ENCODE data around the gene SRSF12. TPM values are rescaled to one million over a fixed set of nuclear protein-coding genes. Genes with fewer than 3 reads are reported as not detected.

Gene SRSF12
- polyA plus RNA-seq, 4 donors: 0.15 to 1.3 TPM; not detected in 2

DNA sequence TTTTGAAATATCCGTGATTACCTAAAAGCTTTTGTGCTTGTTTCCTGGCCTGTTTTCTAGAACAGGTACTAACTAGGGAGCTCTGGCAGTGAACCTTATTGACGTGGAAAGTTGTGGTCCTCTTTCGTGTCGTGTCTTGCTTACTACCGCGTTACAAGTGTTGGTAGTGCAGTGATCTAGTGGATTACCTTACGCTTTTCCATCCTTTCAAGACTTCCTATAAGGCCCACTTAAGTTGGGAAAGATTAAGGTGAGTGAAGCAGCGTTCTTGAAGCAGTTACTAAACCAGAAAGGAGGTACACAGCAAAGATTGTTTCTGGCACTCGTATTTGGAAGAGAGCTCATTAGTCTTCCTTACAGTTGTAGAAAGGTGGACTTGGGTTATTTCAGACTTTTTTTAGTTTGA lies 35.4 kb downstream of the SRSF12 start:
- peaks cover 0 to 12% (median 12%) of the 10 kb centered on the region in 3 donors for H3K36me3 ChIP-seq (ENCODE audit: control insufficient read depth in 3 of 3, insufficient read depth in 2 of 3, low read depth in 1 of 3, low read length in 3 of 3)
- WGBS, 3 donors: 0 to 3% (median 1%) methylated on average over 9 of the region's 9 CpGs
- peak overlapping the region; percentile 98 to 100 (median 99) for H3K4me3 ChIP-seq (ENCODE audit: low read depth in 1 of 3, low read length in 3 of 3)
- H3K27ac ChIP-seq (ENCODE audit: low read depth in 1 of 3, low read length in 2 of 3): peak overlapping the region in 2 of 3 donors; percentile 71 to 100
- DNase-seq (peak; percentile 46 to 68), FAIRE-seq (no peak)
- H3K4me1 ChIP-seq (ENCODE audit: control insufficient read depth in 3 of 3, insufficient read depth in 2 of 3, low read depth in 1 of 3, low read length in 2 of 3): peaks cover 2 to 10% (median 9%) of the 10 kb centered on the region in 3 donors
- H3K9me3 ChIP-seq (ENCODE audit: control insufficient read depth in 2 of 2, insufficient read depth in 1 of 2, low read depth in 1 of 2, low read length in 1 of 2): no peaks in the 10 kb centered on the region
- H3K27me3 ChIP-seq (ENCODE audit: control insufficient read depth in 3 of 3, insufficient read depth in 3 of 3, low read length in 3 of 3): no peaks in the 10 kb centered on the region

DNA sequence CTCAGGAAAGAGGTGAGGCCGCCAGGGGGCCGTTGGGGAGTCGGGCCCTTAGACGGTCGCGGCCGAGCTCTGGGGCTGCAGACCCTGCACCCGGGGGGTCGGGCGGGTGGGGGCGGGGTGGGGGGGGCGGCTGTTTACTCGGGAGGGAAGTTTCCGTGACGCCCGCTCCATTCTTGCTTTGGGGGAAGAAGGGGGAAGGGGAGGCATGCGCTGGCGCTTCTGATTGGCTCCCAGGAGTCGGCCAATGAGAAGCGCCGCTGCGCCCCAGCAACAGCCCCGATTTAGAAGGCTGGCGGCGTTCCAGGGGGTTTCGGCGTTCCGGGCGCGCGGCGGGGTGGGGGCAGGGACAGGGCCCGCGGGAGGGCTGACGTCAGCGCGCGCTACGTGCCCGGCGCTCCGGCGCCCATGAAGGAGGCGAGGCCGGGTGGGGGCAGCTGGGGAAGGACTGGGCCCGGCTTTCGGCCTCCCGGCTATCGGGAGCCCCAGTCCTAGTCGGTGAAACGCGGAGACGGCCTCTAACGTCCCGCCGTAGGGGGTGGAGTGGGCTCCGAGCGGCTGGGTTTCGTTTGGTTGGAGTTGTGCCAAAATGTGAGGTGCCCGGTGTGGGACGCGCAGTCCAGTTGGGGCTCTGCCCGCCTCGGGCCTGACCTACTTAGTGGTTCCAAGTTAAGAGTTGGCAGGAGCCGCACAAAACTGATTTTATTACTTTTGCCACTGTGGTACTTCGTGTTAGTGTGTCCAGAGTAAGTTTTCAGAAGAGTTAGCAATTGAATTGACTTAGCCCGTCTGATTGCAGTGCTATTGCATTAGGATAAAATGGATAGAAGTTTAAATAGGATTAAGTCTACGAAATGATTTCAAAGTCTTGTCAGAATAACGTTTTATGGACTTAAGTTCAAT lies 36.2 kb downstream of the SRSF12 start:
- Histone ChIP-seq H3K9me3 (ENCODE audit: control insufficient read depth in 2 of 2, insufficient read depth in 1 of 2, low read depth in 1 of 2, low read length in 1 of 2) (no peaks in the 10 kb centered on the region), H3K4me1 (ENCODE audit: control insufficient read depth in 3 of 3, insufficient read depth in 2 of 3, low read depth in 1 of 3, low read length in 2 of 3) (peaks cover 2 to 10% (median 9%) of the 10 kb centered on the region in 3 donors), H3K27me3 (ENCODE audit: control insufficient read depth in 3 of 3, insufficient read depth in 3 of 3, low read length in 3 of 3) (no peaks in the 10 kb centered on the region), H3K36me3 (ENCODE audit: control insufficient read depth in 3 of 3, insufficient read depth in 2 of 3, low read depth in 1 of 3, low read length in 3 of 3) (peaks cover 0 to 12% (median 12%) of the 10 kb centered on the region in 3 donors), H3K27ac (ENCODE audit: low read depth in 1 of 3, low read length in 2 of 3) (peak overlapping the region; percentile 96 to 100 (median 99)), H3K4me3 (ENCODE audit: low read depth in 1 of 3, low read length in 3 of 3) (peak overlapping the region; percentile 98 to 100 (median 99))
- peak; percentile 96 to 99 for DNase-seq
- WGBS, 3 donors: 0% methylated on average over 46 to 68 of the region's 69 CpGs
- FAIRE-seq: no peak

GRCh38 chr6:89081129-89081422 lies 36.8 kb downstream of the SRSF12 start:
- FAIRE-seq: no peak

DNA sequence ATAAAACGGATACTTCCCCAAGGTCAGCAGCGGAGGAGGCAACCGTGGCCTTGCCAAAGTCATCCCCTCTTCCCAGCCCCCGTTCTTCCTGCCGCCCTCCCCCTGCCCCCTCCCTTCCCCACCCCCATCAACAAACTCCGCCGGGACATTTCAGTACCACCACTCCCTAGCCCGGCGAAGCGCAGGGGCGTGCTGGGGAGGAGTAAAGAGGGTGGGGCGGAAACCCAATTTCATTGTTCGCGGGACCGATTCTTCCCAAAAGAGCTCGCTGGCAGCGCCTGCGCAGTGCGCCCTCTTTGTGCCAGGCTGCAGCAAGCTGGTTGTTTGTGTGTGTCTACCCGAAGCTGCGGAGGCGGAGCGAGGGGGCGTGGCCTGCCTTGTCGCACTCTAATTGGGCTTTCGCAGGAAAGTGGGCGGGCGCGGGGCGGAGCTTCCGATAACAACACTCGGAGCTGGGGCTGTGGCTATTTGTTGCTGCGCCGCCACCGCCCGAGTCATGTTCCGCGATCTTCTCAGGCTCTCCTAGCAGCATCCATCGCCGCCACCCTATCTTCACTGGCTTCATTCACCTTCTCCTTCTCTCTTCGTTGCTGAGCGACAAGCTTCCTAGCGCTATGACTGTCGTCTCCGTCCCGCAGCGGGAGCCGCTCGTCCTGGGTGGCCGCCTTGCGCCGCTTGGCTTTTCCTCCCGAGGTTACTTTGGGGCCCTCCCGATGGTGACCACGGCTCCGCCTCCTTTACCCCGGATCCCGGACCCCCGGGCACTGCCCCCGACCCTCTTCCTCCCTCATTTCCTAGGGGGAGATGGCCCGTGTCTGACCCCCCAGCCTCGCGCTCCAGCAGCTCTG lies 37.4 kb downstream of the SRSF12 start, which contains the start of gene PNRC1:
PNRC1 (plus strand) TSS at position 471 of the 848 bp plus-strand sequence; CDS start at position 615, 144 bp downstream.
- Histone ChIP-seq H3K4me1 (ENCODE audit: control insufficient read depth in 3 of 3, insufficient read depth in 2 of 3, low read depth in 1 of 3, low read length in 2 of 3) (peaks cover 2 to 10% (median 9%) of the 10 kb centered on the region in 3 donors), H3K4me3 (ENCODE audit: low read depth in 1 of 3, low read length in 3 of 3) (peak within 1 kb of the TSS; percentile 98 to 100 (median 99)), H3K9me3 (ENCODE audit: control insufficient read depth in 2 of 2, insufficient read depth in 1 of 2, low read depth in 1 of 2, low read length in 1 of 2) (no peaks in the 10 kb centered on the region), H3K27me3 (ENCODE audit: control insufficient read depth in 3 of 3, insufficient read depth in 3 of 3, low read length in 3 of 3) (no peaks in the 10 kb centered on the region), H3K27ac (ENCODE audit: low read depth in 1 of 3, low read length in 2 of 3) (peak within 1 kb of the TSS; percentile 96 to 100 (median 99)), H3K36me3 (ENCODE audit: control insufficient read depth in 3 of 3, insufficient read depth in 2 of 3, low read depth in 1 of 3, low read length in 3 of 3) (peaks cover 0 to 8% (median 4%) of the 10 kb centered on the region in 3 donors)
- FAIRE-seq (no peak), DNase-seq (peak; percentile 99 to 100)
- 0 to 1% (median 0%) methylated on average over 63 of the region's 63 CpGs for WGBS, 3 donors

More at GRCh38 chr6:89081129-89081422, 36.8 kb downstream of the SRSF12 start:
- DNase-seq: no peak
- Histone ChIP-seq H3K36me3 (ENCODE audit: control insufficient read depth in 3 of 3, insufficient read depth in 2 of 3, low read depth in 1 of 3, low read length in 3 of 3) (peaks cover 0 to 12% (median 10%) of the 10 kb centered on the region in 3 donors), H3K4me1 (ENCODE audit: control insufficient read depth in 3 of 3, insufficient read depth in 2 of 3, low read depth in 1 of 3, low read length in 2 of 3) (peaks cover 2 to 10% (median 9%) of the 10 kb centered on the region in 3 donors), H3K27me3 (ENCODE audit: control insufficient read depth in 3 of 3, insufficient read depth in 3 of 3, low read length in 3 of 3) (no peaks in the 10 kb centered on the region), H3K4me3 (ENCODE audit: low read depth in 1 of 3, low read length in 3 of 3) (peak overlapping the region; percentile 98 to 100 (median 99)), H3K27ac (ENCODE audit: low read depth in 1 of 3, low read length in 2 of 3) (peak overlapping the region; percentile 96 to 100 (median 99)), H3K9me3 (ENCODE audit: control insufficient read depth in 2 of 2, insufficient read depth in 1 of 2, low read depth in 1 of 2, low read length in 1 of 2) (no peaks in the 10 kb centered on the region)
- WGBS, 3 donors: 0 to 1% (median 0%) methylated on average over 28 to 36 of the region's 36 CpGs

GRCh38 chr6:89079511-89080234 lies 38.2 kb downstream of the SRSF12 start:
- H3K4me1 ChIP-seq (ENCODE audit: control insufficient read depth in 3 of 3, insufficient read depth in 2 of 3, low read depth in 1 of 3, low read length in 2 of 3): peaks cover 2 to 10% (median 9%) of the 10 kb centered on the region in 3 donors
- DNase-seq (peak; percentile 81 to 83), FAIRE-seq (no peak)

DNA sequence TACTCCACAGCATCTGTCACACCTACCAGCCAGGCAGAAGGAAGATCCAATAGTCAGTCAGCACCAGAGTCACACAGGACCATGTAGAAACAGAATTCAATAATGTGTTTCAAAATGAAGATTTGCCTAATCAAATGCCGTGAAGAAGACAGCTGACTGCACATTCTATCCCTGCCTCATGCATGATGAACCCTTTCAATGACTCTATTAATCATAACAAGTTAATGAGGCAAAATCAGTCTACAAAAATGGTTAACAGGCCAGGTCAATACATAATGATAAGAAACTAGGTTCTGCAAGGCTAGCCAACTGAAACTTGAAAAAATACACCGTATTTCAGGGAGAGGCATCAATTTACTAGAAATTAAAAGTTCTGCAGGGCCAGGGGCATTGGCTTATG lies 44.0 kb downstream of the SRSF12 start:
- WGBS, 3 donors: 87 to 91% (median 89%) methylated on average over 2 of the region's 2 CpGs

More at GRCh38 chr6:89079511-89080234, 38.2 kb downstream of the SRSF12 start:
- Histone ChIP-seq H3K4me3 (ENCODE audit: low read depth in 1 of 3, low read length in 3 of 3) (peak overlapping the region; percentile 47 to 98 (median 55)), H3K27me3 (ENCODE audit: control insufficient read depth in 3 of 3, insufficient read depth in 3 of 3, low read length in 3 of 3) (no peaks in the 10 kb centered on the region), H3K36me3 (ENCODE audit: control insufficient read depth in 3 of 3, insufficient read depth in 2 of 3, low read depth in 1 of 3, low read length in 3 of 3) (peaks cover 0 to 2% (median under 1%) of the 10 kb centered on the region in 3 donors), H3K9me3 (ENCODE audit: control insufficient read depth in 2 of 2, insufficient read depth in 1 of 2, low read depth in 1 of 2, low read length in 1 of 2) (no peaks in the 10 kb centered on the region), H3K27ac (ENCODE audit: low read depth in 1 of 3, low read length in 2 of 3) (peak overlapping the region; percentile 73 to 100 (median 96))
- WGBS, 3 donors: 0 to 1% (median 1%) methylated on average over 20 of the region's 20 CpGs

GRCh38 chr6:89073014-89073620 lies 44.8 kb downstream of the SRSF12 start:
- no peaks in the 10 kb centered on the region for H3K27me3 ChIP-seq (ENCODE audit: control insufficient read depth in 3 of 3, insufficient read depth in 3 of 3, low read length in 3 of 3)
- no peak for DNase-seq
- H3K4me3 ChIP-seq (ENCODE audit: low read depth in 1 of 3, low read length in 3 of 3): no peak overlapping the region
- no peaks in the 10 kb centered on the region for H3K9me3 ChIP-seq (ENCODE audit: control insufficient read depth in 2 of 2, insufficient read depth in 1 of 2, low read depth in 1 of 2, low read length in 1 of 2)
- no peak overlapping the region for H3K27ac ChIP-seq (ENCODE audit: low read depth in 1 of 3, low read length in 2 of 3)
- H3K36me3 ChIP-seq (ENCODE audit: control insufficient read depth in 3 of 3, insufficient read depth in 2 of 3, low read depth in 1 of 3, low read length in 3 of 3): no peaks in the 10 kb centered on the region
- no peak for FAIRE-seq
- 54 to 74% (median 70%) methylated on average over 4 of the region's 4 CpGs for WGBS, 3 donors
- no peaks in the 10 kb centered on the region for H3K4me1 ChIP-seq (ENCODE audit: control insufficient read depth in 3 of 3, insufficient read depth in 2 of 3, low read depth in 1 of 3, low read length in 2 of 3)

More for the DNA sequence above, 44.0 kb downstream of the SRSF12 start:
- Histone ChIP-seq H3K27ac (ENCODE audit: low read depth in 1 of 3, low read length in 2 of 3) (no peak overlapping the region), H3K4me3 (ENCODE audit: low read depth in 1 of 3, low read length in 3 of 3) (no peak overlapping the region), H3K4me1 (ENCODE audit: control insufficient read depth in 3 of 3, insufficient read depth in 2 of 3, low read depth in 1 of 3, low read length in 2 of 3) (no peaks in the 10 kb centered on the region), H3K9me3 (ENCODE audit: control insufficient read depth in 2 of 2, insufficient read depth in 1 of 2, low read depth in 1 of 2, low read length in 1 of 2) (no peaks in the 10 kb centered on the region), H3K36me3 (ENCODE audit: control insufficient read depth in 3 of 3, insufficient read depth in 2 of 3, low read depth in 1 of 3, low read length in 3 of 3) (no peaks in the 10 kb centered on the region), H3K27me3 (ENCODE audit: control insufficient read depth in 3 of 3, insufficient read depth in 3 of 3, low read length in 3 of 3) (no peaks in the 10 kb centered on the region)
- DNase-seq (no peak), FAIRE-seq (no peak)
